Gastrocnemius medialis (tissue), 4 donors: ENCODE data around the gene MEDAG. TPM values are rescaled to one million over a fixed set of nuclear protein-coding genes. Genes with fewer than 3 reads are reported as not detected.

Experiments
- ATAC-seq, 2 donors: fragments of 150-250 bp; one replicate each; pipeline ENCODE4 v1.9.1; 2016
- DNase-seq, 2 donors: peaks; one replicate each; pipeline ENCODE4 v3.0.0-alpha.2; 2019
- H3K27ac ChIP-seq, 4 donors: fragments of 200-600 bp; sonication (generic); 1 replicate in 1 of 4; 2 replicates in 3 of 4; pipeline ENCODE4 v1.5.1; 2016 to 2018; ENCODE audit warnings: mild to moderate bottlenecking in 2 of 4, moderate library complexity in 1 of 4
- H3K27me3 ChIP-seq, 3 donors: fragments of 200-600 bp; sonication (generic) in 2 of 3; 1 replicate in 1 of 3; 2 replicates in 2 of 3; pipeline versions ENCODE4 v1.5.1 to v1.6.0; 2016 to 2019; ENCODE audit warnings: mild to moderate bottlenecking in 1 of 3, moderate library complexity in 1 of 3
- H3K36me3 ChIP-seq, 2 donors: fragments of 200-600 bp; sonication (generic) in 1 of 2; one replicate each; pipeline ENCODE4 v1.5.1; 2017 to 2018
- H3K4me1 ChIP-seq, 2 donors: fragments of 200-600 bp; sonication (generic) in 1 of 2; one replicate each; pipeline ENCODE4 v1.5.1; 2016 to 2017; ENCODE audit warnings: mild to moderate bottlenecking in 2 of 2
- H3K4me3 ChIP-seq, 4 donors: fragments of 200-600 bp; sonication (generic) in 3 of 4; 1 replicate in 1 of 4; 2 replicates in 3 of 4; pipeline ENCODE4 v1.5.1; 2016 to 2019; ENCODE audit warnings: mild to moderate bottlenecking in 2 of 4
- H3K9me3 ChIP-seq, 3 donors: fragments of 200-600 bp; sonication (generic) in 2 of 3; 1 replicate in 1 of 3; 2 replicates in 2 of 3; pipeline ENCODE4 v1.5.1; 2016 to 2019
- CTCF ChIP-seq, 5 experiments: fragments of 450-650 bp in 3 of 5; fragments of 200-600 bp in 2 of 5; sonication (generic) in 2 of 5; IDR thresholded peaks in 4 of 5; conservative IDR thresholded peaks in 1 of 5; 1 replicate in 4 of 5; 2 replicates in 1 of 5; pipeline ENCODE4 v1.5.1; 2016 to 2019; ENCODE audit warnings: antibody characterized with exemption in 5 of 5, mild to moderate bottlenecking in 3 of 5, moderate library complexity in 3 of 5
- POLR2A ChIP-seq, 2 donors: fragments of 450-650 bp; IDR thresholded peaks; one replicate each; pipeline ENCODE4 v1.6.1; 2017; ENCODE audit warnings: antibody characterized with exemption in 2 of 2, mild to moderate bottlenecking in 2 of 2, moderate library complexity in 2 of 2
- in situ Hi-C, 4 donors: fragments of 200-750 bp; cut with MboI; loops; one replicate each; pipeline versions ENCODE4 v1.15.0 to v1.8.0; 2017; ENCODE audit warnings: low sequenced_read_pairs in 4 of 4
- intact Hi-C: fragments of 100-400 bp; cut with DNase I; formaldehyde crosslinking; loops from one replicate; pipeline ENCODE4 v1.15.1; 2023; ENCODE audit warnings: low total_unique reads
- total RNA-seq, 4 donors: library from RNA; depleted of rRNA; stranded (reverse); fragments of >200 nt; gene quantifications; one replicate each; pipeline versions ENCODE4 v1.1.0 to v1.2.3, GENCODE V29; 2016

Gene MEDAG
- total RNA-seq, 4 donors from 2014 or later = 12.8 to 37.7 (median 23.3) TPM

GRCh38 chr13:30871588-30872275, 34.3 kb upstream of the MEDAG start:
- TF ChIP-seq CTCF (IDR thresholded peaks at IDR 0.05 in 4 of 5, conservative IDR thresholded peaks at IDR 0.05 in 1 of 5) = no peak
- no peak for TF ChIP-seq POLR2A (IDR thresholded peaks at IDR 0.05)
- ATAC-seq (no peak), DNase-seq (no peak)
- Histone ChIP-seq H3K36me3 (no peaks in the 10 kb centered on the region), H3K27me3 (no peaks in the 10 kb centered on the region), H3K4me1 (peaks cover 0 to 4% of the 10 kb centered on the region in 2 donors), H3K9me3 (no peaks in the 10 kb centered on the region), H3K4me3 (no peak overlapping the region), H3K27ac (peak overlapping the region in 2 of 4 donors; percentile 47 to 58)
- intact Hi-C loops = no loop called here
- in situ Hi-C loops = no loop called here

DNA sequence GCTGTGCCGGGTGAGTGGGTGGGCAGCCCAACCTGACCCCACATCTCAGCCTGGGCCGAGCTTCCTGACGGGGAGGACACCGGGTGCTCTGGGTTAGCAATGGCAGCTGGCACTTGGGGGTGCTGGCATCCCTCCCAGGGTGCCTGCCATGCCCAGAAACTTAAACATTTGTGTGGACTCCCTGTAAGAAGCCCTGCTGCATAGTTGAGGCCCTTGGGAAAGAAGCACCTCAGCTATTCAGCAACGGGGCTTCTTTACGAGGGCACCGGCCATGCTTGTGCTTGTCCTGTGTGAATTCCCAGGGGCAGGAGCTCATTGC, 33.8 kb upstream of the MEDAG start:
- Histone ChIP-seq H3K4me3 (no peak overlapping the region), H3K4me1 (peaks cover 0 to 4% of the 10 kb centered on the region in 2 donors), H3K27me3 (no peaks in the 10 kb centered on the region), H3K27ac (peak overlapping the region in 3 of 4 donors; percentile 29 to 47 (median 35)), H3K9me3 (no peaks in the 10 kb centered on the region), H3K36me3 (no peaks in the 10 kb centered on the region)
- TF ChIP-seq CTCF (IDR thresholded peaks at IDR 0.05 in 4 of 5, conservative IDR thresholded peaks at IDR 0.05 in 1 of 5) (no peak), POLR2A (IDR thresholded peaks at IDR 0.05) (no peak)
- no peak for DNase-seq
- intact Hi-C loops = no loop called here
- ATAC-seq = no peak
- in situ Hi-C loops = no loop called here

DNA sequence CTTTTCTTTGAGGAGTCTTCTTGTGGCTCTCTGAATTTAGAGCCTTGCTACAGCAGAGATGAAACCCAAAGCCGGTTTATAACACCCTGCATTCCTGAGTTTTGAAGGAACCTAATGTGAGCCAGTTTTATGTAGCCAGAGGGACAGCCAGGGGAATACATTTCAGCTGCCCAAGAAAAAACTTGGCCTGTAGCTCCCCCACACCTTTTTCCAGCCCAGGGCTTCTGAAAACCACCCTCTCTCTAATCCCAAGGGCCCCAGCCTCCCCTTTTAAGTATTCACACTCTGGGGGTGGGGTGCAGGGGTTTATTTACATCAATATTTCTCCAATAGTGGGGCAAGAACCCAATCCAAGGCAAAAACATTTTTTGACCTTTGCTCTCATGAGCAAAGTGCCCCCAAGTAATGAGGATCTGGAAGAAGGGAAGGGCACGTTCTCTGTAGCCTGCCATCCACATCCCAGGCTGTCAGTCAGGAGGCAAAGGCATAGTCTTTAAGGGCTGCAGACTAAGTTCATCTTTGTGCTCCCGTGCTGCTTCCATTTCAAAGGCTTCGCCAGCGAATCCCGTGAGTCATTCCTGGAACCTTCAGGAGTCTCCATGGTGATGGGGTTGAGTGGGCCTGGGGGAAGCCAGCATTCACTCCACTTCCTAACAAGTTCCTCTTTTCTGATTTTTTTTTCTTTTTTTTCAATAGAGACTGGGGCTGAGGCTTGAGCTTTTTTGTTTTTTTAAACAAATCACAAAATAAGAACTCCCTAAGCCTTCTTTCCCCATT, 33.2 kb upstream of the MEDAG start:
- intact Hi-C loops = no loop called here

DNA sequence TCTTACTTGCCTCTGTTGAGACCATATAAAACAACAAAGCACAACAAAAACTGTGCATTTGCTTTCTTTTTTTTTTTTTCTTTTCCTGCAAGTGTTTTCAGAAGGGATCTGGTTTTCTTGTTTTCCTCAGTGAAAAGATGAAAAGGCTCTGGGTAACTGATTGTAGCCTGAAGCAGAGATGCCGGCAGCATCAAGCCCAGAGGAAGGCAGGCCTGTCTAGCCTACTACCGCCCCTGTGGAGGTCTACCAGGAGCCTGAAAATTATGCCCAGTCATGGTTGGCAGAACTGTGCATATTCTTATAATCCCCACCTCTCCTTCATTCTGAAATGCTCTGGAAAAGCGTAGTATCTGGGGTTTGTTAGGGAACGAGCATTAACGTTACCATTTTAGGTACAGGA, 32.6 kb upstream of the MEDAG start:
- Histone ChIP-seq H3K4me3 (no peak overlapping the region), H3K9me3 (no peaks in the 10 kb centered on the region), H3K36me3 (no peaks in the 10 kb centered on the region), H3K27me3 (no peaks in the 10 kb centered on the region), H3K4me1 (peaks cover 0 to 4% of the 10 kb centered on the region in 2 donors), H3K27ac (peak overlapping the region in 2 of 4 donors; percentile 29 to 35)
- in situ Hi-C loops = no loop called here
- DNase-seq (no peak), ATAC-seq (no peak)
- TF ChIP-seq POLR2A (IDR thresholded peaks at IDR 0.05) (no peak), CTCF (IDR thresholded peaks at IDR 0.05 in 4 of 5, conservative IDR thresholded peaks at IDR 0.05 in 1 of 5) (no peak)
- intact Hi-C loops = no loop called here

More for the DNA sequence above, 33.2 kb upstream of the MEDAG start:
- Histone ChIP-seq H3K9me3 (no peaks in the 10 kb centered on the region), H3K27ac (peak overlapping the region; percentile 29 to 47 (median 36)), H3K4me3 (no peak overlapping the region), H3K27me3 (no peaks in the 10 kb centered on the region), H3K4me1 (peaks cover 0 to 4% of the 10 kb centered on the region in 2 donors), H3K36me3 (no peaks in the 10 kb centered on the region)
- peak in 1 of 2 donors; percentile 59 for DNase-seq
- TF ChIP-seq CTCF (IDR thresholded peaks at IDR 0.05 in 4 of 5, conservative IDR thresholded peaks at IDR 0.05 in 1 of 5) (no peak), POLR2A (IDR thresholded peaks at IDR 0.05) (no peak)
- in situ Hi-C loops = no loop called here
- ATAC-seq = peak; percentile 28 to 34
